Dedifferentiated amniotic fluid mesenchymal stem cell (primary cell): ENCODE measurements around the gene GAS6.
"Not testable (repeated sequence)": the region's sequence is repeated elsewhere in the genome, so short reads cannot be mapped to it uniquely, and the experiment has no call there.

Experiments used
- DNase-seq: peaks from one replicate; pipeline ENCODE4 v3.0.0-alpha.2; 2016; ENCODE audit errors: extremely low spot score

GAS6 gene

GRCh38 chr13:113791226-113791625 is 72.7 kb downstream of the GAS6 start:
- DNase-seq, result no peak

GRCh38 chr13:113789931-113790330 is 73.9 kb downstream of the GAS6 start:
- DNase-seq, result not testable (repeated sequence)

GRCh38 chr13:113789167-113789566 is 74.7 kb downstream of the GAS6 start:
- no peak for DNase-seq

- DNase-seq, result no peak
These were observed 75.3 kb downstream of the GAS6 start for GRCh38 chr13:113788413-113789135.

- DNase-seq, result no peak
These were observed 76.2 kb downstream of the GAS6 start for GRCh38 chr13:113787694-113788093.

GRCh38 chr13:113786262-113786841 is 77.5 kb downstream of the GAS6 start:
- no peak for DNase-seq

- peak; percentile 51 for DNase-seq
These were observed 78.5 kb downstream of the GAS6 start for GRCh38 chr13:113785051-113786010.

GRCh38 chr13:113784645-113785024 is 79.2 kb downstream of the GAS6 start:
- DNase-seq, result no peak

- DNase-seq, result no peak
These were observed 79.8 kb downstream of the GAS6 start for GRCh38 chr13:113783966-113784644.

GRCh38 chr13:113783200-113783881 is 80.5 kb downstream of the GAS6 start:
- DNase-seq, result no peak

- no peak for DNase-seq
These were observed 81.4 kb downstream of the GAS6 start for GRCh38 chr13:113782472-113782871.

- DNase-seq, result no peak
These were observed 82.3 kb downstream of the GAS6 start for GRCh38 chr13:113781571-113781970.

- DNase-seq, result no peak
These were observed 86.3 kb downstream of the GAS6 start for GRCh38 chr13:113777311-113778260.

GRCh38 chr13:113776231-113777125 is 87.4 kb downstream of the GAS6 start:
- DNase-seq, result no peak

- no peak for DNase-seq
These were observed 88.3 kb downstream of the GAS6 start for GRCh38 chr13:113775451-113776145.

- DNase-seq, result no peak
These were observed 89.4 kb downstream of the GAS6 start for GRCh38 chr13:113774177-113775107.

- DNase-seq, result no peak
These were observed 92.1 kb downstream of the GAS6 start for GRCh38 chr13:113771709-113772331.
